GM21526 (cell line): ENCODE data around the gene MFSD11.
"Not testable (repeated sequence)": the region's sequence is repeated elsewhere in the genome, so short reads cannot be mapped to it uniquely, and the experiment has no call there.

Experiments
- ATAC-seq: cut with Tn5 transposase; IDR thresholded peaks from one replicate; pipeline ENCODE4 v1.9.1; 2021; ENCODE audit warnings: moderate library complexity; ENCODE audit not compliant: unreplicated experiment, low FRiP score

Gene MFSD11

DNA sequence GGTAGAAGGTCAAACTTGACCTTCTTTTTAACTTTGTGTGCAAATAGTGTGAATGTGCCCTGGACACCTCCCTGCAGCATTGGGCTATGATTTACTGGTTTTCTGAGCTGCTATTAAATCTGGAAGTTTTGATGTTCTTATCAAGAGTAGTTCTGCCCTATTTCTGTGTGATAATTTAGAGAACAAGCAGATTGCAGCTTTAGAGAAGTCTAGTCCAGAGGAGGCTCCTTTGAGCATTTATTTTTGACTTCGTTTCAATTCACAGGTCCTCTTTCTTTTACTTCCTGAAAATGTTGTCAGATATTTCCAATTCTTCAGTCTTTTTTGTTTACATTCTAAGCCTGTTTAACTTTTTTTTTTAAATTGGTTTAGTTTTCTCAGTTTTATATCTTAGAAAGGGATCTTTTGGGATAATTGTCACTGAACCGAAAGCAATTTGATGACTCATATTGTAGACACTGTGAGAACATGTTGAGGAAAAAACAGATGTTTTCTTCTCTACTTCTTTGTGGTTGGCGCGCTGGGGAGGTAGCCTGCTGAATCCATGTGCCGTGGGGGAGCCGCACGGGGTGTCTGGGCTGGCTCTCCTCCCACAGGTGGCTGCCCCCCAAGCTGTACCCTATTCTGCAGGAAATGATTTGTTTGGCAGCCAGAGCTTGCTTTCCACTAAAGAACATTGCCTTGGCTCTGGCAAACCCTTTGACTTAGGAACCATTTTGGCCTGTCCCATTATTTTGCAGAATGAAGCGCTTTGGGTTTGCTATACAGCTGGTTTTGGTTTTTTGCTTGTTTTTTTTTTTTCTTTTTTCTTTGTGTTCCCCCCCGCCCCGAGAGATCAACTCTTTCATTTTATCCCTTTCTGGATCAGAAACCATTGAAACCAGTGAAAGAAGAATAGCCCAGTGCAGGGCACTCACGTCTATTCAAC lies 53.4 kb downstream of the MFSD11 start:
- no peak for ATAC-seq

DNA sequence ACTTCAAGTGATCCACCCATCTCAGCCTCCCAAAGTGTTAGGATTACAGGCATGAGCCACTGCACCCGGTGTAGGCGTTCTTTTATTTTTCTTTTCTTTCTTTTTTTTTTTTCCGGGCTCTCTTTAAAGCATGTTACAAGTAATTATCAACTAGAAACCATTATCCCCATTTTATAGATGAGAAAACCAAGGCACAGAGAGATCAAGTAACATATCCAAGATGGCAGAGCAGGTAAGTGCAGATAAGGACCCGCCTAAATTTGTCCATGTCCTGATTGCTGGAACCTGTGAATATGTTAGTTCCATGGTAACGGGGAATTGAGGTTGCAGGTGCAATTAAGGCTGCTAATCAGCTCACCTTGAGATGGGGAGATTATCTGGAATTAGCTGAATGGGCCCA lies 54.4 kb downstream of the MFSD11 start:
- no peak for ATAC-seq

DNA sequence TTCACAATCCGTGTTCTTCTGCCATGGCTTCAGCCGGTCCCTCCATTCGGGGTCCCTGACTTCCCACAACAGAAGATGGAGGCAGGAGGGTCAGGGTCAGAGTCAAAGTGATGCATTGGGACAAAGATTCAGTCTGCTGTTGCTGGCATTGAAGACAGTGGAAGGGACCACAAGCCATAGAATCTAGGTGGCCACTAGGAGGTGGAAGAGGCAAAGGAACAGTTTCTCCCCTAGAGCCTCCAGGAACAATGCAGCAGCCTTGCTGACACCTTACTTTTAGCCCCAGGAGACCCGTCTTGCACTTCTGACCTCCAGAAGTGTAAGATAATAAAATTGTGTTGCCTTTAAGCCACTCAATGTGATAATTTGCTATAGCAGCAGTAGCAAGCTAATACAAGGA lies 55.9 kb downstream of the MFSD11 start:
- ATAC-seq: no peak

DNA sequence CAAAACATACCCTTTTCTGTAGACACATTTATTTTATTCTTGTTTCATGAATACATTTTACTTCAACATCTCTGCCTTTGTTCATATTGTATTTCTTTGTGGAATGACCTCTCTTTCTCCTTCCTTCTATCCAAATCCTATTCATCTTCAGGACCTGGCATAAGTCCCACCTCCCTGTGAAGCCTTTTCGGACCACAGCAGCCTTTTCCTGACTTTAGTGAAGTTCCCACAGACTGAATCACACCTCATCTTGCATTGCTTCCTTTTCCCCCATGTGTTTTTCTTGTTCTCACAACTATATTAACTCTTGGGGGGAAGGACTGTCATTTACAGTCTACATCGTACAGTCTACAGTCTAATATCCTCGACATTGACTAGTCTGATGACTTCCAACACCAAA lies 58.2 kb downstream of the MFSD11 start:
- no peak for ATAC-seq

DNA sequence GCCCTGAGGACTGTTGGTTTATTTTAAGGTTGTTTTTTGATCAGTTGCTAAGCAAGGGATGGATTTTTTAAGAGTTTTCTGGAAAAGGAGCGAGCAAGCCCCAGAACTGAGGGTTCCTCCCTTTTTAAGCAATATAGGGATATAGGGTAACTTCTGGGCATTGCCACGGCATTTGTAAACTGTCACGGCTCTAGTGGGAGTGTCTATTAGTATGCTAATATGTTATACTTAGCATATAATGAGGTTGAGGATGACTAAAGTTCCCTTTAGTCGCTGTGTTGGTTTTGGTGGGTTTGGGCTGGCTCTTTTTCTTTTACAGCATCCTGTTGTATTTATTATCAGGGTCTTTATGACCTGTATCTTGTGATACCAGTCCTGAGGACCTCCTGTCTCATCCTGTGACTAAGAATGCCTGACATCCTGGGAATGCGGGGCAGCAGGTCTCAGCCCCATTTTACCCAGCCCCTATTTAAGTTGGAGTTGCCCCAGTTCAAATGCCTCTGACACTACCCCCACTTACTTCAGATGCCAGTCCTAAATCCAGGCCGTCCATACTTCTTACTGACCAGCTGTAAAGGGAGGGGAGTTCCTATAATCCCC lies 59.4 kb downstream of the MFSD11 start:
- no peak for ATAC-seq

DNA sequence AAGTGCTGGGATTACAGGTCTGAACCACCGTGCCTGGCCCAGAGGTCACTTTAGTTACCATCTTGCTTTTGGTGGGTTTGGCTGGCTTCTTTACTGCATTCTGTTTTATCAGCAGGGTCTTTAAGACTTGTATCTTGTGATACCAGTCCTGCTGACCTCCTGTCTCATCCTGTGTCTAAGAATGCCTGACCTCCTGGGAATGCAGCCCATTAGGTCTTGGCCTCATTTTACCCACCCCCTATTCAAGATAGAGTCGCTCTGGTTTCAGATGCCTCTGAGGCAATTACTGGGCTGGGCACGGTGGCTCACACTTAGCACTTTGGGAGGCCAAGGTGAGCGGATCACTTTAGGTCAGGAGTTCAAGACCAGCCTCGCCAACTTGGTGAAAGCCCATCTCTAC lies 63.8 kb downstream of the MFSD11 start:
- no peak for ATAC-seq

DNA sequence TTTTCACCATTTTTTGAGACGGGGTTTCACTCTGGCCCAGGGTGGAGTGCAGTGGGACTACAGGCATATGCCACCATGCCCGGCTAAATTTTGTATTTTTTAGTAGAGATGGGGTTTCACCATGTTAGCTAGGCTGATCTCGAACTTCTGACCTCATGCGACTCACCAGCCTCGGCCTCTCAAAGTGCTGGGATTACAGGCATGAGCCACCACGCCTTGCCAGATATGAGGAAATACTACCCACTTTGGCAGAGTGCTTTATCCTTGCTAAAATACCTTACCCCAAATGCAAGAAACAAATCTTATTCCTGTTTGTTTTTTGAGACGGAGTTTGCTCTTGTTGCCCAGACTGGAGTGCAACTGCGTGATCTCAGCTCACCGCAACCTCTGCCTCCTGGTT lies 67.4 kb downstream of the MFSD11 start:
- no peak for ATAC-seq

DNA sequence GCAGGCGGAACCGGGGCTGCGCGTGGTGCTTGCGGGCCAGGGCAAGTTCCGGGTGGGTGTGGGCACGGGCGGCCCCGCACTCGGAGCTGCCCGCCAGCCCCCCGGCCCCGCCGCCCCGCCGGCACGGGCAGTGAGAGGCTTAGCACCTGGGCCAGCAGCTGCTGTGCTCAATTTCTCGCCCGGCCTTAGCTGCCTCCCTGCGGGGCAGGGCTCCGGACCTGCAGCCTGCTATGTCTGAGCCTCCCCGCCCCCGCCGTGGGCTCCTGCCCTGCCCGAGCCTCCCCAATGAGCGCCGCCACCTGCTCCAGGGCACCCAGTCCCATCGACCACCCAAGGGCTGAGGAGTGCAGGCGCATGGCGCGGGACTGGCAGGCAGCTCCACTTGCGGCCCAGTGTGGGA lies 68.2 kb downstream of the MFSD11 start:
- ATAC-seq: not testable (repeated sequence)

DNA sequence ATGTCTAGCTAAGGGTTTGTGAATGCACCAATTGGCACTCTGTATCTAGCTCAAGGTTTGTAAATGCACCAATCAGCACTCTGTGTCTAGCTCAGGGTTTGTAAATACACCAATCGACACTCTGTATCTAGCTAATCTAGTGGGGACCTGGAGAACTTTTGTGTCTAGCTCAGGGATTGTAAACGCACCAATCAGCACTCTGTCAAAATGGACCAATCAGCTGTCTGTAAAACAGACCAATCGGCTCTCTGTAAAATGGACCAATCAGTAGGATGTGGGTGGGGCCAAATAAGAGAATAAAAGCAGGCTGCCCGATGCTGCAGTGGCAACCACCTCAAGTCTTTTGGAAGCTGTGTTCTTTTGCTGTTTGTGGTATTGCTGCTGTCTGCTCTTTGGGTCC lies 68.8 kb downstream of the MFSD11 start:
- not testable (repeated sequence) for ATAC-seq

DNA sequence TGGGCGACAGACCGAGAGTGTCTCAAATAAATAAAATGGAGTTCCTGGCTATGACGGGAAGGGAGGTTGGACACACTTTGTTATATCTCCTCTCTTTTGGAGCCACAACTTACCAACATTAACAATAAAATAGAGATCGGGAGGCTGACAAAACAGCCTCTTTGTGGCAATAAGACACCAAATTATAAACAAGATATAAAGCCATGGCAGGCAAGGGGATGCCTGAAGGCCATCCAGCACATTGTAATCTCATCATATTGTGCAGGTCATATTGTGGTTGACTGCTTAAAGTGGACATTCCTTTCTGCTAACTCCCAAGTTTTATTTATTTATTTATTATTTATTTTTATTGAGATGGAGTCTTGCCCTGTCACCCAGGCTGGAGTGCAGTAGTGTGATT lies 70.4 kb downstream of the MFSD11 start:
- ATAC-seq: no peak

DNA sequence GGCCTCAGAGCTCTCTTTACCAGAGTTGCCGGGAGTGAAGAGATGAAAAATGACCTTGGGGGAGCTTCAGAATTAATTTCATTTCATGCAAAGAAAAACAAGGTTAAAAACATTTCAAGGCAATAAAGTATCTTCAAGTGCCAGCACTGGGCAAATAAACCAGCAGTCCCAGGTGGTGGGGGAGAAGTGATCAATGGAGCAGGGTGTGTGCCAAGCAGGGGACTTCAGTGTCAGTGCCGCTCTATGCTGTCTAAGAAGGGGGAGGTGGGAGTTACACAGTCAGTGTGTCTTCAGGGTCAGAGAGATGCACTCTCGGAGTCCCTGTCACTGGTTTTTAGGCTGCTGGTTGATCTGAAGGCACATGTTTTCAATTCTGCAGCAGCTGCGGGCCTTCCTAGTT lies 73.0 kb downstream of the MFSD11 start:
- no peak for ATAC-seq

DNA sequence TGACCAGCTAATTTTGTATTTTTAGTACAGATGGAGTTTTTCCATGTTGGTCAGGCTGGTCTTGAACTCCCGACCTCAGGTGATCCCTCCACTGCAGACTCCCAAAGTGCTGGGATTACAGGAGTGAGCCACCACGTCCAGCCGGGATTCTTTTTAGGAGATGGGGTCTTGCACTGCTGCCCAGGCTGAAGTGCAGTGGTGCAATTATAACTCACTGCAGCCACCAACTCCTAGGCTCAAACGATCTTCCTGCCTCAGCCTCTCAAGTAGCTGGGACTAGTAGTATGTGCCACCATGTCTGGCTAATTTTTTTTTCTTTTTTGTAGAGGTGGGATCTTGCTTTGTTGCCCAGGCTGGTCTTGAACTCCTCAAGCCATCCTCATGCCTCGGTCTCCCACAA lies 73.9 kb downstream of the MFSD11 start:
- ATAC-seq: no peak

DNA sequence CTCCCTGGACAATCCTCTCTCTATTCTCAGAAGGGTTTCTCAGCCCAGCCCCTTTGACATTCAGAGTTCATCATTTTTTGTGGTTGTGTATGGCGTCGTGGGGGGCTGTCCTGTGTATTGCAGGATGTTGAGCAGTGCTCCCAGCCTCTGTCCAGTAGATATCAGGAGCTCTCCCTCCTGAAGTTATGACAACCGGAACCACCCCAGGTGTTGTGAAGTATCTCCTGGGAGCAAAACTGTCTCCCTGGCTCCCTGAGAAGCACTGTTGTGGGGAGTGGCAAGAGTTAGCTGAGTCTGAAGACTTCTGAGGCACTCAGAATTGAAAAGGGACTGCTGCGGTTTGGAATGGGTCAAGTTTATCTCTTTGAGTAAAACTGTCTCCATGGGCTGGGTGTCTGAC lies 74.3 kb downstream of the MFSD11 start:
- no peak for ATAC-seq

DNA sequence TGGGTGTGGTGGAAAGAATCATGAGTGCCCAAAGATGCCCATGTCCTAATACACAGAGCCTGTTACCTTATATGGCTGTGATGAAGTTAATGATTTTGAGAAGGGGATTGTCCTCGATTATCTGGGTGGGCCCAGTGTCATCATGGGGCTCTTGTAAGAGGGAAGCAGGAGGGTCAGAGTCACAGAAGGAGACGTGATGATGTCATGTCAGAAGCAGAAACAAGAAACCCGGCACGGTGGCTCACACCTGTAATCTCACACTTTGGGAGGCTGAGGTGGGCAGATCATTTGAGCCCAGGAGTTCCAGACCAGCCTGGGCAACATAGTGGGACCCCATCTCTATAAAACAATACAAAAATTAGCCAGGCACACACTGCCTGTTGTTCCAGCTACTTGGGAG lies 75.0 kb downstream of the MFSD11 start:
- no peak for ATAC-seq

DNA sequence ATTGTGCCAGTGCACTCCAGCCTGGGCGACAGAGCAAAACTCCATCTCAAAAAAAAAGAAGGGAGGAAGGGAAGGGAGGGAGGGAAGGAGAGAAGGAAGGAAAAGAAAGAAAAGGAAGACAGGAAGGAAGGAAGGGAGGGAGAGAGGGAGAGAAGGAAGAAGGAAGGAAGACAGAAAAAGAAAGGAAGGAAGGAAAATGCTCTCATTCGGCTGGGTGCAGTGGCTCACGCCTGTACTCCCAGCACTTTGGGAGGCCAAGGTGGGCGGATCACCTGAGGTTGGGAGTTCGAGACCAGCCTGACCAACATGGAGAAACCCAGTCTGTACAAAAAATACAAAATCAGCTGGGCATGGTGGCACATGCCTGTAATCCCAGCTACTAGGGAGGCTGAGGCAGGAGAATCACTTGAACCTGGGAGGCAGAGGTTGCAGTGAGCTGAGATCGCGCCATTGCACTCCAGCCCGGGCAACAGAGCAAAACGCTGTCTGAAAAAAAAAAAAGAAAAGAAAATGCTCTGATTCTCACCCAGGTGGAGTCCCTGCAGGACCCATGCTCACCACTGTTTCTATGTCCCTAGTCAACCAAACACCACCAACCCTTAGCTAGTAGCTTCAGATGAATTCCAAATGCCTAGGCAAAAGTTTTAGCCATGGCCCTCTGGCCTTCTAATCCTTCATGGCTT lies 78.1 kb downstream of the MFSD11 start:
- not testable (repeated sequence) for ATAC-seq

DNA sequence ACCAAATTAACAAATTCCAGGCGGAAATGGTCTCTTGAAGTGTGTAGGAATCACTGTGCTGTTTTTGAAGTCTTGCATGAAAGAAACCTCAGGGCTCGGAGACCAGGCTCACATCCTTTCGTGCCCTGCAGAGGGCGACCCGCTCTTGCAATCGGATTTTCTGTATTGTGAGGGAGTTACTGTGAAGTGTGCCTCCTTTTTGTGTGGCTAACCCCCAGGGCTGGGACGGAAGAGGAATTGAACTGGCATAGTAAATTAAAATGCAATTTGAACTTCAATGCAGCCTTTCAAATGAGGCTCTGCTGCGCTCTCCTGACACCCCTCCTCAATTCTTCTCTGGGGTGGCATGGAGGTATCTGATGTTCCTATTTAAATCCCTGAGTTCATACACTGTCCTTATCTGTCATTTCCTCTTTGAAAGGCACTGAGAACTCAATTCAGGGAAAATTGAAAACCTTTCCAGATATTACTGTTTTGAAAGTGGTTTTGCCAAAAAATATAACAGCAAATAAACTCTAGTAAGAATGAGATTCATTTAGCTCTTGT lies 78.7 kb downstream of the MFSD11 start:
- ATAC-seq: no peak

DNA sequence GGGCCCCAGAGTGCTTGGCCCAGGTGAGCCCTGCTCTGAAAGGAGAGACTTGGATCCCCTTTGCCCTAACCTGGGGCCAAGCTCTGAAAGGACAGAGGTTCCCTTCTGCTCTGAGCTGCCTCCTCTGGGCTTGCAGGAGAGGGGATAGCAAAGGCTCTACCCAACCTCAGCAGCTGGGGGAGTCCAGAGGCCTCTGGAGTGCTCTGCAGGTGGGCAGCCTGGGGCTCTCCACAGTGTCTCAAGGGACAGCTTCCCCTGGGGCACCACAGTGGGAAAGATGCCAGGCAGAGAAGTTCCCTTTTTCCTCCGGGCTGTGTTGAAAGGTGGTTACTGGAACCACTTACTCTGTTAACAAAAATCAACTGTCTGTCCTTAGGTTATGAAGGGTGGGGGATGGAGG lies 82.1 kb downstream of the MFSD11 start:
- no peak for ATAC-seq

DNA sequence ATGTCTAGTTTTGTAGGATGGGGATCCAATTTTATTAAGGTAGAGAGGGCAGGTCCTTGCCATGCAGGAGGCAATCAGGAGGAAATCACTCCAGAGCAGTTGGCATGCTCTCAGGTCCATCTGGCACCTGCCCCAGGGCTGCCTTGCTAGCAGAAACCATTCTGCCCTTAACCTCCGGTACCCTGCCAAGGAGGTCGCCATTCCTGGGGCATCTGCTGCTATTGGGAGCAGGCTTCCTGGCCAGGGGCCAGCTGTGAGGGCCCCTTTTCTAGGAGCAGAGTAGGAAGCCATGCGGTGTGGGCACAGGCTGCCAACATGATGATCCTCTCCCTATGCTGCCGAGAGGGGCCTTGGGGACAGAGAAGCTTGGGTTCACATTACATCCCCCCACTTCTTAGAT lies 82.6 kb downstream of the MFSD11 start:
- no peak for ATAC-seq

DNA sequence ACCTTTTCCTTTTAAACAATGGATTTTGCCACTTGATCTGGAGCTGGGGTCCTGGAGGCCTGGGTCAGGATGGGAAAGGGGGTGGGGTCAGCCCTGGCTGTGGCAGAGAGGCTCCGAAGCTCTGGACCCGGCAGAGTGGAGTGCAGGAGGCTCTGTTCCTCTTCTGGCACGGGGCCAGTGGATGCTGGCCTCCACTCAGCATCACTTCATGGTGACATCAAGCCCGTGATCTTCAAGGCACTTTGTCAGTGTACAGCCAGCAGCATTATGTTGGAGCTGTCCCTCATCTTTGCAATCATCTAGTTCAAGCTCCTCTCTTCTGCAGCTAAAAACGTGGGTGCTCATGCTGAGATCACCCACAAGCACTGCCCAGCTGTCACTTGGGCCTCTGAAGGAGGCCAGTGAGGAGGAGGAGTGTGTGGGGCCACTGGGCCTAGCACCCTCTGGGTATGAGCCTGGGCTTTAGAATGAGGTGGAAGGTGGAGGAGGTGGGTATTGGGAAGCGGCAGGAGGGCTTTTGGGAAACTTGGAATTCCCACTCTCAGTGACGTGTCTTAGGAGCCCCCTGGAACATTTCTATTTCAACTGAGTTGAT lies 84.4 kb downstream of the MFSD11 start:
- ATAC-seq: no peak

DNA sequence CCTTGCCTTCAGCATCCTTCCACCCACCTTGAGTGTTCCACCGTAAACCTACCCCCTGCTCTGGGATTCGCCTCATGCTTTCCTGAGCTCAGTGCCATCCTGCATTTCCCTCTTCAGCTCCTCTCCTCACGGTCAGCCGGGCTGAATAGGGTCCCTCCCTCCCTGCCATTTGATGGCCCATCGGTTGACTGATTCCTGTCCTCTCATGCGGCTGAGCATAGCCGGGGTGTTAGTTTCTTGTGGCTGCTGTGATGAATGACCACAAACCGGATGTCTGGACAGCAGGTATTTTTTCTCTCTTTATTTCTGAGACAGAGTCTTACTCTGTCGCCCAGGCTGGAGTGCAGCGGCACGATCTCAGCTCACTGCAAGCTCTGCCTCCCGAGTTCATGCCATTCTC lies 86.2 kb downstream of the MFSD11 start:
- ATAC-seq: no peak
